HEK293 (cell line): ENCODE measurements around the gene CAMSAP3.

ENCODE experiments used
- CTCF ChIA-PET: fragments of 350-600 bp; formaldehyde crosslinking; extraction: SDS; loops from one replicate; lab custom pipeline; 2021; ENCODE audit warnings: antibody characterized with exemption; lab: Yijun Ruan, JAX
- POLR2A ChIA-PET: fragments of 300-600 bp; formaldehyde crosslinking; extraction: SDS; loops from one replicate; lab custom pipeline; 2020; ENCODE audit warnings: antibody characterized with exemption, inconsistent platforms; lab: Yijun Ruan, JAX
- H3K27ac ChIP-seq: fragments of 200-500 bp; sonication (Bioruptor generic); 2 replicates; pipeline ENCODE4 v1.5.1; 2014; ENCODE audit warnings: low read depth, low read length, control low read depth, inconsistent platforms; ENCODE audit errors: extremely low read depth
- H3K36me3 ChIP-seq, 2 experiments: fragments of 200-500 bp in 1 of 2; sonication (Bioruptor generic) in 1 of 2; 1 replicate in 1 of 2; 2 replicates in 1 of 2; pipeline ENCODE4 v1.5.1; 2014 to 2017; ENCODE audit warnings: inconsistent platforms in 2 of 2, low read length in 2 of 2; ENCODE audit not compliant: control insufficient read depth in 2 of 2, insufficient read depth in 1 of 2
- H3K4me1 ChIP-seq: fragments of 200-500 bp; sonication (Bioruptor generic); 2 replicates; pipeline ENCODE4 v1.5.1; 2014; ENCODE audit warnings: mild to moderate bottlenecking, low read length, inconsistent platforms; ENCODE audit not compliant: control insufficient read depth, insufficient read depth
- H3K4me3 ChIP-seq: 2 replicates; pipeline ENCODE4 v1.5.1; 2011; ENCODE audit warnings: low read depth, mild to moderate bottlenecking, control low read depth, low read length, moderate library complexity
- H3K9me3 ChIP-seq: fragments of 200-500 bp; sonication (Bioruptor generic); 2 replicates; pipeline ENCODE4 v1.5.1; 2014; ENCODE audit warnings: low read depth, low read length, inconsistent platforms; ENCODE audit not compliant: control insufficient read depth, insufficient read depth
- BCL11B ChIP-seq: fragments of 450-650 bp; formaldehyde crosslinking; IDR thresholded peaks from 2 replicates; pipeline ENCODE4 v1.5.1; 2016; ENCODE audit warnings: low read depth, missing biosample characterization, missing genetic modification characterization
- GLI4 ChIP-seq: fragments of 450-650 bp; formaldehyde crosslinking; IDR thresholded peaks from 2 replicates; pipeline ENCODE4 v1.5.1; 2016; ENCODE audit warnings: missing biosample characterization, missing genetic modification characterization
- GLIS2 ChIP-seq: fragments of 450-650 bp; formaldehyde crosslinking; IDR thresholded peaks from 2 replicates; pipeline ENCODE4 v1.5.1; 2016; ENCODE audit warnings: missing biosample characterization, missing genetic modification characterization
- KLF8 ChIP-seq: fragments of 450-650 bp; formaldehyde crosslinking; IDR thresholded peaks from 2 replicates; pipeline ENCODE4 v1.5.1; 2016; ENCODE audit warnings: missing biosample characterization, missing genetic modification characterization
- ZBTB17 ChIP-seq: fragments of 450-650 bp; formaldehyde crosslinking; IDR thresholded peaks from 2 replicates; pipeline ENCODE4 v1.5.1; 2016; ENCODE audit warnings: missing biosample characterization, missing genetic modification characterization
- ZBTB7A ChIP-seq: fragments of 450-650 bp; formaldehyde crosslinking; IDR thresholded peaks from 2 replicates; pipeline ENCODE4 v1.5.1; 2016; ENCODE audit warnings: low read depth, missing biosample characterization, missing genetic modification characterization
- ZNF175 ChIP-seq: fragments of 450-650 bp; formaldehyde crosslinking; IDR thresholded peaks from 2 replicates; pipeline ENCODE4 v1.5.1; 2016; ENCODE audit warnings: missing biosample characterization, missing genetic modification characterization
- ZNF341 ChIP-seq: fragments of 450-650 bp; formaldehyde crosslinking; IDR thresholded peaks from 2 replicates; pipeline ENCODE4; 2016; ENCODE audit warnings: low read depth, missing biosample characterization, missing genetic modification characterization
- ZNF37A ChIP-seq: fragments of 450-650 bp; IDR thresholded peaks from 2 replicates; pipeline ENCODE4 v1.5.1; 2018; ENCODE audit warnings: missing biosample characterization, missing genetic modification characterization
- ZNF394 ChIP-seq: fragments of 450-650 bp; formaldehyde crosslinking; IDR thresholded peaks from 2 replicates; pipeline ENCODE4 v1.5.1; 2016; ENCODE audit warnings: missing biosample characterization, missing genetic modification characterization, mild to moderate bottlenecking, moderate library complexity, borderline replicate concordance
- ZNF670 ChIP-seq: fragments of 450-650 bp; formaldehyde crosslinking; IDR thresholded peaks from 2 replicates; pipeline ENCODE4 v1.5.1; 2016; ENCODE audit warnings: missing biosample characterization, missing genetic modification characterization, low read depth
- TF ChIP-seq, protein P1 (sequence below): fragments of 450-650 bp; formaldehyde crosslinking; IDR thresholded peaks from 2 replicates; pipeline ENCODE4 v1.5.1; 2016; ENCODE audit warnings: missing biosample characterization, missing genetic modification characterization
- TF ChIP-seq, protein P2 (sequence below): fragments of 450-650 bp; formaldehyde crosslinking; IDR thresholded peaks from 2 replicates; pipeline ENCODE4 v1.5.1; 2016; ENCODE audit warnings: missing biosample characterization, missing genetic modification characterization, borderline replicate concordance
- TF ChIP-seq, protein P3 (sequence below): fragments of 450-650 bp; formaldehyde crosslinking; optimal IDR thresholded peaks from 2 replicates; pipeline ENCODE3; 2016; ENCODE audit warnings: missing biosample characterization, mild to moderate bottlenecking, missing genetic modification characterization
- TF ChIP-seq, protein P4 (sequence below): fragments of 450-650 bp; formaldehyde crosslinking; IDR thresholded peaks from 2 replicates; pipeline ENCODE4 v1.5.1; 2016; ENCODE audit warnings: missing biosample characterization, missing genetic modification characterization

CAMSAP3 gene

DNA sequence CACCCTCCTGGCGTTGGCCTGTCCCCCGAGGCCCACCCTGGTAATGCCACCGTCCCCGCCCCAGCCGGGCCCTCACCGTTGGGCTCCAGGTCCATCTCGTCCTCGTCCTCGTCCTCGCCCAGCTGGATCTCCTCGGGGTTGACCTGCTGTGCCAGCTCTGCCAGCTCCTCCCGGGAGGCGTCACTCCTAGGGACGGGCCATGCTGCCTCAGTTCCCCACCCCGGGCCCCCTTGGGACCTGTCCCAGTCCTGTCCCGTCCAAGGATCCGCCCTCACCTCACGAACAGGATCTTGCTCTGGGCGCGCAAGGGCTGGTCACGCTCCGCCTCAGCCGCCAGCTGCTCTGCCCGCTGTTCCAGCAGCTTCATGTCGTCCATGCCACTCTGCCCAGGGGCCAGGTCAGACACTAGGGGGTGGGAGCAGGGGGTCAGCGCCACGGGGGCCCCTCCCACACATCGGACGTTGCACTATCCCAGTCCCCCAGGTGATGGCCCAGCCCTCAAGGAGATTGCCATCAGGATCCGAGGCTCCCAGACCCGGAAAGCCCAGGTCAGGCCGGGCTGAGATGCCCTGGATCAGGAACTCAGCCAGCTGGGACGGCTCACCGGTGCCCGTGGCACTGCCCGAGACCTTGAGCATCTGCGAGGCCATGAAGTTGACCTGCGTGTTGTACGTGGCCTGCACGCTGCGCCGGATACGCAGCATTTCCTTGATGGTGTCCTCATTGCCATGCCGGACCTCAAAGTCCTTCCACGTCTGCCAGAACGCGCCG, 24.2 kb downstream of the CAMSAP3 start:
- H3K9me3 ChIP-seq, result no peaks in the 10 kb centered on the region
- H3K27ac ChIP-seq, result no peak overlapping the region
- CTCF ChIA-PET, result interaction anchor here (0.6 to 1.8 kb wide), 3 partner anchors 52 to 1931 kb away, joined by 3 to 6 read pairs (median 3); no protein-coding TSS in a partner anchor
- peaks cover 0 to 82% of the 10 kb centered on the region in 2 experiments; a peak in 2 of 3 replicates for H3K36me3 ChIP-seq
- POLR2A ChIA-PET, result interaction anchor here (0.6 to 2.0 kb wide), 4 partner anchors 10 to 23 kb away, joined by 3 to 14 read pairs (median 4); partner anchors contain the start of genes PET100 and XAB2
- no peaks in the 10 kb centered on the region; the same call in 1 of the 2 replicates for H3K4me1 ChIP-seq
- no peak for TF ChIP-seq ZBTB7A (tag by site-specific recombination)
- TF ChIP-seq ZNF341, result peak; percentile 83
- TF ChIP-seq GLIS2 (tag by site-specific recombination), result 0 out of 2 replicates have a peak, but pooled peaks have one; percentile 23
- peak; percentile 15; the same call in 1 of the 2 replicates for TF ChIP-seq KLF8 (tag by site-specific recombination)
- H3K4me3 ChIP-seq, result no peak overlapping the region

DNA sequence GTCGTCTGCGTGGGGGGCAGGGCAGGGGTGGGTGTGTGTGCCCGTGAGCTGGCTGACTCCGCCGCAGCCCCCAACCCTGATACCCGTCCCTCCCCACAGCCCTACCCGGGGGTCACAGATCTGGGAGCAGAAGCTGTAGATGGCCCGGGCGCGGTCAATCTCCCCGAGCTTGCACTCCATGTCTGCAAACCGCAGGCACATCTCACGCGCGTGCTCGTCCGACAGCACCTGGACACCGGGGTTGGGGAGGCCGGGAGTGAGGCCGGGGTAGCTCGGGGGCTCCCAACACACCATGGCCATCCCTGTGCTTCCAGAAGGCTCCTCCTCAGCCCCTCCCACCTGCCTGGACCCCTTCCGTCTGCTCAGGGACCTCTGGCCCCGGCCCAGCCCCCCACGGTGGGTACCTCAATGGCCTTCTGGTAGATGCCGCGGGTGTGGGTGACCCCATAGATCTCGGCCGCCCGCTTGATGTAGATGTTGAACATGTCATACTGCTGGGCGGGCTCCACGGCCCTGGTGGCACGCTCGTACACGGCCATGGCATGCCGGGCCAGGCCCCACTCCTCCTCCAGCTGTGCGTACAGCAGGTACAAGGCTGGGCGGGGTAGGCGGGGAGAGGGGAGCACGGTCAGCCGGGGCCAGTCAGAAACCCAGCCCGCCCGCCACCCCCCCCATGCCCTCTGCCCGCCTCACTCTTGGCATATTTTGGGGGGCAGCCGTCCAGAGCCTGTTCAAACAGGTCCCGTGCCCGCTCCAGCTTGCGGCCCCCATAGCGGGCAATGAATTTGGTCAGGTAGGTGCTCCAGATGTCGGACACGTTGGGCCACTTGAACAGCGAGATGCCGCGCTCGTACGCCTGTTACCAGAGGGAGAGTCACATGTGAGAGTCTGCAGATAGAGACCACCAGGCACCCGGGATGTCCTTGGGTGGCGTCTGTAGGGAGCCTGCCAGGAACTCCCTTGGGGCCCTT, 25.1 kb downstream of the CAMSAP3 start:
- Histone ChIP-seq H3K9me3 (no peaks in the 10 kb centered on the region), H3K36me3 (peaks cover 0 to 86% of the 10 kb centered on the region in 2 experiments; a peak in 2 of 3 replicates), H3K4me1 (no peaks in the 10 kb centered on the region; the same call in 1 of the 2 replicates), H3K27ac (no peak overlapping the region), H3K4me3 (no peak overlapping the region)
- POLR2A ChIA-PET, result interaction anchor here (0.6 to 2.0 kb wide), 2 partner anchors 9 to 15 kb away, joined by 3 to 14 read pairs; partner anchors contain the start of genes PET100 and XAB2
- CTCF ChIA-PET, result interaction anchor here (1.1 to 1.8 kb wide), 2 partner anchors 52 to 518 kb away, joined by 3 to 6 read pairs; no protein-coding TSS in a partner anchor
- TF ChIP-seq, protein P1, sequence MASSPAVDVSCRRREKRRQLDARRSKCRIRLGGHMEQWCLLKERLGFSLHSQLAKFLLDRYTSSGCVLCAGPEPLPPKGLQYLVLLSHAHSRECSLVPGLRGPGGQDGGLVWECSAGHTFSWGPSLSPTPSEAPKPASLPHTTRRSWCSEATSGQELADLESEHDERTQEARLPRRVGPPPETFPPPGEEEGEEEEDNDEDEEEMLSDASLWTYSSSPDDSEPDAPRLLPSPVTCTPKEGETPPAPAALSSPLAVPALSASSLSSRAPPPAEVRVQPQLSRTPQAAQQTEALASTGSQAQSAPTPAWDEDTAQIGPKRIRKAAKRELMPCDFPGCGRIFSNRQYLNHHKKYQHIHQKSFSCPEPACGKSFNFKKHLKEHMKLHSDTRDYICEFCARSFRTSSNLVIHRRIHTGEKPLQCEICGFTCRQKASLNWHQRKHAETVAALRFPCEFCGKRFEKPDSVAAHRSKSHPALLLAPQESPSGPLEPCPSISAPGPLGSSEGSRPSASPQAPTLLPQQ (tag by site-specific recombination), result no peak

DNA sequence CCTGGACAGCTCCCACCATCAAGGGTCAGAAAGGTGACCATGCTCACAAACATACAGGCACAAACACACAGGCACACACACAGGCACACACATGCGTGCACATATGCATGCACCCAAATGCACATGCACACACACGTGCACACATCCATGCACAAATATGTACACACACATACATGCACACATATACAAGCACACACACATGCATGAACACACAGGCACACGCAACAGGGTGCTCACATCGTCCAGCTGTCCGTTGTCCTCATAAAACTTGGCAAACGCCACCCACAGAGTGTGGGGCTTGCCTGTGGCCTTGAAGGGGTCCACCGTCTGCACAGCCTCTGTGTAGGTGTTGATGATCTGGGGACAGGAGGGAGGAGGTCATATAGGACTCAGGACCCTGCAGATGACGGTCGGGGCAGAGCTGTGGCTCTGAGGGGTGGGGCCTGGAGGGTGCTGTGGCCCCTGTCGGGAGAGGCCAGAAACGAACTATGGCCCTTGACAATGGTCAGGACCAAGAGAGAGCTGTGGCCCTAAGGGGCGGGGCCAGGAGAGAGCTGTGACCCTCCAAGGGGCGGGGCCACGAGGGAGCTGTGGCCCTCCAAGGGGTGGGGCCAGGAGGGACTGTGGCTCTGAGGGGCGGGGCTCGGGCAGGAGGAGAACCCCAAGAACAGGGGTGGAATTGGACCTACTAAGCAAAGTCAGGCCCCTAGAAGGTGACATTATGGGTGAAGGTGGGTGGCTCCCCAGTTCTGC, 27.4 kb downstream of the CAMSAP3 start:
- CTCF ChIA-PET, result interaction anchor here (0.6 to 1.7 kb wide), 2 partner anchors 22 to 54 kb away, joined by 3 to 7 read pairs; no protein-coding TSS in a partner anchor
- no peak overlapping the region for H3K27ac ChIP-seq
- TF ChIP-seq ZNF394 (tag by site-specific recombination), result no peak
- no peak for TF ChIP-seq ZNF175 (tag by site-specific recombination)
- TF ChIP-seq GLI4 (tag by site-specific recombination), result no peak
- TF ChIP-seq BCL11B (tag by site-specific recombination), result no peak
- TF ChIP-seq, protein P2, sequence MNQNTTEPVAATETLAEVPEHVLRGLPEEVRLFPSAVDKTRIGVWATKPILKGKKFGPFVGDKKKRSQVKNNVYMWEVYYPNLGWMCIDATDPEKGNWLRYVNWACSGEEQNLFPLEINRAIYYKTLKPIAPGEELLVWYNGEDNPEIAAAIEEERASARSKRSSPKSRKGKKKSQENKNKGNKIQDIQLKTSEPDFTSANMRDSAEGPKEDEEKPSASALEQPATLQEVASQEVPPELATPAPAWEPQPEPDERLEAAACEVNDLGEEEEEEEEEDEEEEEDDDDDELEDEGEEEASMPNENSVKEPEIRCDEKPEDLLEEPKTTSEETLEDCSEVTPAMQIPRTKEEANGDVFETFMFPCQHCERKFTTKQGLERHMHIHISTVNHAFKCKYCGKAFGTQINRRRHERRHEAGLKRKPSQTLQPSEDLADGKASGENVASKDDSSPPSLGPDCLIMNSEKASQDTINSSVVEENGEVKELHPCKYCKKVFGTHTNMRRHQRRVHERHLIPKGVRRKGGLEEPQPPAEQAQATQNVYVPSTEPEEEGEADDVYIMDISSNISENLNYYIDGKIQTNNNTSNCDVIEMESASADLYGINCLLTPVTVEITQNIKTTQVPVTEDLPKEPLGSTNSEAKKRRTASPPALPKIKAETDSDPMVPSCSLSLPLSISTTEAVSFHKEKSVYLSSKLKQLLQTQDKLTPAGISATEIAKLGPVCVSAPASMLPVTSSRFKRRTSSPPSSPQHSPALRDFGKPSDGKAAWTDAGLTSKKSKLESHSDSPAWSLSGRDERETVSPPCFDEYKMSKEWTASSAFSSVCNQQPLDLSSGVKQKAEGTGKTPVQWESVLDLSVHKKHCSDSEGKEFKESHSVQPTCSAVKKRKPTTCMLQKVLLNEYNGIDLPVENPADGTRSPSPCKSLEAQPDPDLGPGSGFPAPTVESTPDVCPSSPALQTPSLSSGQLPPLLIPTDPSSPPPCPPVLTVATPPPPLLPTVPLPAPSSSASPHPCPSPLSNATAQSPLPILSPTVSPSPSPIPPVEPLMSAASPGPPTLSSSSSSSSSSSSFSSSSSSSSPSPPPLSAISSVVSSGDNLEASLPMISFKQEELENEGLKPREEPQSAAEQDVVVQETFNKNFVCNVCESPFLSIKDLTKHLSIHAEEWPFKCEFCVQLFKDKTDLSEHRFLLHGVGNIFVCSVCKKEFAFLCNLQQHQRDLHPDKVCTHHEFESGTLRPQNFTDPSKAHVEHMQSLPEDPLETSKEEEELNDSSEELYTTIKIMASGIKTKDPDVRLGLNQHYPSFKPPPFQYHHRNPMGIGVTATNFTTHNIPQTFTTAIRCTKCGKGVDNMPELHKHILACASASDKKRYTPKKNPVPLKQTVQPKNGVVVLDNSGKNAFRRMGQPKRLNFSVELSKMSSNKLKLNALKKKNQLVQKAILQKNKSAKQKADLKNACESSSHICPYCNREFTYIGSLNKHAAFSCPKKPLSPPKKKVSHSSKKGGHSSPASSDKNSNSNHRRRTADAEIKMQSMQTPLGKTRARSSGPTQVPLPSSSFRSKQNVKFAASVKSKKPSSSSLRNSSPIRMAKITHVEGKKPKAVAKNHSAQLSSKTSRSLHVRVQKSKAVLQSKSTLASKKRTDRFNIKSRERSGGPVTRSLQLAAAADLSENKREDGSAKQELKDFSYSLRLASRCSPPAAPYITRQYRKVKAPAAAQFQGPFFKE (tag by site-specific recombination), result no peak
- TF ChIP-seq ZNF37A (tag by site-specific recombination), result no peak
- TF ChIP-seq, protein P3, sequence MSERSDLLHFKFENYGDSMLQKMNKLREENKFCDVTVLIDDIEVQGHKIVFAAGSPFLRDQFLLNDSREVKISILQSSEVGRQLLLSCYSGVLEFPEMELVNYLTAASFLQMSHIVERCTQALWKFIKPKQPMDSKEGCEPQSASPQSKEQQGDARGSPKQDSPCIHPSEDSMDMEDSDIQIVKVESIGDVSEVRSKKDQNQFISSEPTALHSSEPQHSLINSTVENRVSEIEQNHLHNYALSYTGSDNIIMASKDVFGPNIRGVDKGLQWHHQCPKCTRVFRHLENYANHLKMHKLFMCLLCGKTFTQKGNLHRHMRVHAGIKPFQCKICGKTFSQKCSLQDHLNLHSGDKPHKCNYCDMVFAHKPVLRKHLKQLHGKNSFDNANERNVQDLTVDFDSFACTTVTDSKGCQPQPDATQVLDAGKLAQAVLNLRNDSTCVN, result peak; percentile 23
- TF ChIP-seq, protein P4, sequence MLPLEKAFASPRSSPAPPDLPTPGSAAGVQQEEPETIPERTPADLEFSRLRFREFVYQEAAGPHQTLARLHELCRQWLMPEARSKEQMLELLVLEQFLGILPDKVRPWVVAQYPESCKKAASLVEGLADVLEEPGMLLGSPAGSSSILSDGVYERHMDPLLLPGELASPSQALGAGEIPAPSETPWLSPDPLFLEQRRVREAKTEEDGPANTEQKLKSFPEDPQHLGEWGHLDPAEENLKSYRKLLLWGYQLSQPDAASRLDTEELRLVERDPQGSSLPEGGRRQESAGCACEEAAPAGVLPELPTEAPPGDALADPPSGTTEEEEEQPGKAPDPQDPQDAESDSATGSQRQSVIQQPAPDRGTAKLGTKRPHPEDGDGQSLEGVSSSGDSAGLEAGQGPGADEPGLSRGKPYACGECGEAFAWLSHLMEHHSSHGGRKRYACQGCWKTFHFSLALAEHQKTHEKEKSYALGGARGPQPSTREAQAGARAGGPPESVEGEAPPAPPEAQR, result no peak
- TF ChIP-seq ZNF670 (tag by site-specific recombination), result no peak
- TF ChIP-seq ZBTB17, result no peak

More for the DNA sequence above, 27.4 kb downstream of the CAMSAP3 start:
- Histone ChIP-seq H3K36me3 (peaks cover 0 to 89% of the 10 kb centered on the region in 2 experiments; a peak in 2 of 3 replicates), H3K9me3 (no peaks in the 10 kb centered on the region), H3K4me3 (no peak overlapping the region), H3K4me1 (no peaks in the 10 kb centered on the region; the same call in 1 of the 2 replicates)
- POLR2A ChIA-PET, result interaction anchor here (0.9 to 1.8 kb wide), 2 partner anchors 14 to 17 kb away, joined by 4 to 6 read pairs; partner anchors contain the start of gene STXBP2
